SK-N-SH treated with all-trans-retinoic acid at 6 μM for 48 hours (cell line): ENCODE measurements around the gene UBE2L3.

ENCODE experiments used
- ARNTL ChIP-seq: fragments of 450-650 bp; formaldehyde crosslinking; IDR thresholded peaks from 2 replicates; pipeline ENCODE4 v1.5.0; 2020; ENCODE audit warnings: low read depth, mild to moderate bottlenecking, moderate library complexity, borderline replicate concordance
- BACH2 ChIP-seq: fragments of 250-450 bp; sonication (Bioruptor Pico); IDR thresholded peaks from 2 replicates; pipeline ENCODE4 v1.9.0; 2021; ENCODE audit warnings: mild to moderate bottlenecking, borderline replicate concordance

- TF ChIP-seq ARNTL (CRISPR knock-in tag), result no peak
- no peak for TF ChIP-seq BACH2 (CRISPR knock-in tag)
Measured at GRCh38 chr22:21641417-21641788, 73.9 kb downstream of the UBE2L3 start.
